HG02970 (cell line): Measurements from ENCODE around the gene DYRK2.
A peak's percentile ranks its signal among the peaks of the same experiment; 100 is the strongest.

Experiments used
- ATAC-seq: cut with Tn5 transposase; IDR thresholded peaks from one replicate; pipeline ENCODE4 v1.9.1; 2021; ENCODE audit warnings: mild to moderate bottlenecking, moderate library complexity, moderate number of reproducible peaks; ENCODE audit not compliant: unreplicated experiment, low FRiP score

DYRK2 gene

DNA sequence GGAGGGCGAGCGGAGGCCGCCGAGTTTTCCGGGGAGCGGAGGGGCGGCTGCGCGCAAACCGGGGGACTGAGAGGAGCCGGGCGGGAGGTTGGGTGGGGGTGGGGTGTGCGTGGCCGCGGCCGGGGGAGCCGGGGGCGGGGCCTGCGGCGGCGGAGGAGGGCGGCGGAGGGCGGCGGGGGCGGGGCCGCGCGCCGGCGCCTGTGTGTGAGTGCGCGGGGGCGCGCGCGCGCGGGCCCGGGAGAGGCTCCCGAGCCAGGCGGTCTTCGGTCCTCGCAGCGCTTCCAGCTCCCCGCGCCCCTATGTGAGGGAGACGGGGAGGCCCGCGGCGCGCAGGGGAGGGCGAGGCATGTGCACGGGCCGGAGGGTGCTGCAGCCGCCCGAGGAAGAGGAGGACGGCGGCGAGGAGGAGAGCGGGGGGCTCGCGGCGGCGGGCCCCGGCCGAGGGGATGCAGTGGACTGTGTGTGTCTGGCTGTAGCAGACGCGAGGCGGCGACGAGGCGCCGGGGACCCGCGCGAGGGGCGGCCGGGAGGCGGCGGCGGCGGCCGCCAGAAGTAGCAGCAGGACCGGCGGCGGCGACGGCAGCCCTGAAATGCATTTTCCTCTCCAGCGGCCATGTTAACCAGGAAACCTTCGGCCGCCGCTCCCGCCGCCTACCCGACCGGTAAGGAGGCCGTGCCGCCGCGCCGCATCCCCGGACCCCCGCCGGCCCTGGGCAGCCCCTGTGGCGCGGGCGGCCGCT, at the start of gene DYRK2:
TSS of gene DYRK2 (plus strand) at position 225 of the 740 bp plus-strand sequence. CDS start at position 614, 389 bp downstream.
- ATAC-seq: peak; percentile 66

DNA sequence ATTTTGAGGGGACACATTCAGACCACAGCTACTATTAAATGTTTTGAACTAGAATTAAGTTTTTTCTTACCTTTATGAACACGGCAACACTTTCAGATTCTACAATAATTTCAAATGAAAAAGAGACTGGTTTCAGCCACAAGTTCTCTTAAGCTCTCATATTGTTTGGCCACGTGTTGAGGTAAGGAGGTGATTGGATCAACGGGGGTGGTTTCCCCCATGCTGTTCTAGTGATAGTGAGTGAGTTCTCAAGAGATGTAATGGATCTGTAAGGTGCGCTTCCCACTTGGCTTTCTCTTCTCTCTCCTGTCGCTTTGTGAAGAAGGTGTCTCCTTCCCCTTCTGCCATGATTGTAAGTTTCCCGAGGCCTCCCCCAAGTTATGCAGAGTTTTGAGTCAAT, 48.9 kb upstream of the DYRK2 start:
- ATAC-seq: no peak

DNA sequence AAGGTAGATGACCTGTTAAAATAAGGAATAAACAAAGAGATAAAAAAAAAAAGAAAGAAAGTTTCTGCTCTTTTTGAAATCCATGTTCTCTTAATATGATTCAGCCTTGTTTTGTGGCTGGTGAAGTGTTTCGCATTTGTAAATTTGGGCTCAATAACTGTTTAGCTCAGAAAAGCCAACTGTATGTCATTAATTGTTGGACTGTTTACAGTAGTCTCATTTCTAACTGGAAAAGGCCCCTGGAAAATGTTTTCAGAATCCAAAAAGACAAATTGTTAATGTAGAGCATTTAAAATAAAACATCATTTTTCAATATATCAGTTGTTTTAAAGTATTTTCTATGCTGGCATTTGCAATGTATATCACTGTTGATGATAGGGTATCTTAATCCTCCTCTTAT, 47.4 kb upstream of the DYRK2 start:
- ATAC-seq: no peak

DNA sequence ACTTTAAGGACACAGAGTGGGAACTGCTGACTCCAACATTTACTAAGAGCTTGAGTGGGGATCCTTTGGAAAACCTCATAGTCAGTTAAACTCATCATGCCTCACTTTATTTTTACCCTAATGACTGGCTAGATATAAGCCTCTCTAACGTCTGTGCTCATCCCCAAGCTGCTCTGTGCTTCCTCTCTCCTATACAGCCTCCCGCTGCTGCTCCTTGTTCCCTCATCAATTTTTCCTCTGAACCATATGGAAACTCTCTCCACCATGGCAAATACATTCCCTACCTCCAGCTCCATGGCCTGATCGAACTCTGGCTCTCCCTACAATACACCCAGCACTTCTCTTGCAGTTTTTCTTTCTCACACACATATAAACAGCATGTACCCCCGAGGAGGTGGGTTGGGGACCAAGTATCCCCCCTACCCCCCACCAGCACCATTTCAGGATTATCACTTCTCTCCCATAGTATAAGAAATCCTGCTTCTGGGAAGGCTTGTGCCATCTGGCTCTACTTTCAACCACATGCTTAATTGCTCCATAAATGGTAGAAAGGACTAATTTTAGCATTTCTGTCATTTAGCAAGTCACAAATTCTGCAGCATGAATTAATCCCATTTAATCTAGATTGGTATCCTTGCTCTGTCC, 39.2 kb upstream of the DYRK2 start:
- no peak for ATAC-seq

DNA sequence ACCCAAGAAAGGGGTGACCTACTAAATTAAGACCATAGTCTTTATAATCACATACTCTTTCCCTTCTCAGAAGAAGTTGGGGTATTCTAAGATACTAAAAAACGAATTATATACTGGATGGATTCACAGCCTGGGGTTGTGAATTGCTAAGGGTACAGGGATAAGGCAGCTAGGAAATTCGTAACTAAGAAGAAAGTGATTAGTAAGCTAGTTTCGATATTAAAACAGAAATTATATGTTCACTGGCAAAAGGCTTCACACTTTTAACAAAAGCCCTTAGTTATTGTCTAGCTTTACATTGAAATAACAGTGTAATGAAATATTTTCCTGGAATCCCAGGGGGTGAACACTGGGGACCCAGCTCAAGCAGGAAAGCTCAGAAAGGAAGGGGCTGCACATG, 35.5 kb upstream of the DYRK2 start:
- ATAC-seq: no peak

DNA sequence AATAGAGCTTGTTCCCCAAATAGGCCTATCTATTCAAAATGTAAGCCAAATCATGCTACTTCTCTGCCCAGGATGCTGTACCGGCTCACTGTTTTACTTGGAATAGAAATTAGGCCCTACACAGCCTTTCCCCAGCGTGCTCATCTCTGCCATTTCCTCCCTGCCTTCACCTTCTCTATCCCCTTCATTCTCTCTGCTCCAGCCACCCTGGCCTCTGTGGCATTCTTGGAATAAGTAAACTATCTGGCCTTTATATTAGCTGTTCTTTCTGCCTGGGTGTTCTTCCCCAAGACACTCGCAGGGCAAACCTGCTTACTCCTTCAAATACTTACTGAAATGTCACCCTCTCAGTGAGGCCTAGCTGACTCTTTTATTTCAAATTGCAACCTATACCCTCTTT, 30.9 kb upstream of the DYRK2 start:
- no peak for ATAC-seq

DNA sequence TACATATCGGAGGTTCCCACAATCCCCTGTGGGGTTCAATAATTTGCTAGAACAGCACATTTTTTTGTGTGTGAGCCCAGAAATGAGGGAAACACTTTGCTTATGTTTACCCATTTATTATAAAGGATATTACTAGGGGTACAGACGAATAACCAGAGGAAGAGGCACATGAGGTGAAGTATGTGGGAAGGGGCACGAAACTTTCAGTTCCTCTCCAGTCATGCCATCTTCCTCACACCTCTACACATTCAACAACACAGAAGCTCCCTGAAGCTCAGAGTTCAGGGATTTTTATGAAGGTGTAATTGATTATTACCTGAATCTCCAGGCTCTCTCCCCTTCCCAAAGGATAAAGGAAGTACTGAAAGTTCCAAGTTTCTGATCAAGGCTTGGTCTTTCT, 30.2 kb upstream of the DYRK2 start:
- no peak for ATAC-seq

DNA sequence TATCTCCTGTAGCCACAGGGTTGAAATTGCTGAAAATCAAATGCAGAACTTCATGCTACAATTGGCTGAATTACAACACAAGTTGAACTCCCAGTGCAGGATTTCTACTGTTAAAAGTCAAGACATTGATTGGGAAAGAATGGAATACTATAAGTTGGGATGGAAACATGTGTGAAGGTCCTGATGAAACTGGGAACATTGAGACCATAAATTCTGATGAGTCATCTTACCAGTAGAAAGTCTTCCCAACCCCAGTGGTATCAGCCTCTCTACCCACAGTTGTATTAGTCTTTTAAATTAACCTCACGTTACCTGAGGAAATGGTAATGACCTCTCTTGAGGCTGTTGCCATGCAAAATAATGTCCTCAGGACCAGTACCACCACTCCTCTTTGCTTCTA, 27.4 kb upstream of the DYRK2 start:
- ATAC-seq: no peak

DNA sequence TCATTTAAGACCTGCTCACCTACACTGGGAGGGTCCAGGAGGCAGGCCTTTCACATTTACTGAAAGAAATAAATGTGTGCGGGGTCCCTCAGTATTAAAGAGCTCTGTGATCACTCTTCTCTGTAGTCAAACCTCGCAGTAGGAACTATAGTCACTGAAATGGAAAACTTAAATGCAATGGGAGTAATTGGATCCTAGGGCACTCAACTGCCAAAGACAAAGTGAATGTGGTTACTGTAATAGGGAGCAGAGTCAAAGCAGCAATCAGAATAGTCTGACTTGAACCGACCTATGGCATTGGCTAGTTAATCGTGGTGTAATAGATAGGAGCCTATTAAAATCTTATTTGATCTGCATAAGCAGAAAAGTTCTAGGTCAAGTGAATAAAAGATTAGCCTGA, 26.6 kb upstream of the DYRK2 start:
- no peak for ATAC-seq

DNA sequence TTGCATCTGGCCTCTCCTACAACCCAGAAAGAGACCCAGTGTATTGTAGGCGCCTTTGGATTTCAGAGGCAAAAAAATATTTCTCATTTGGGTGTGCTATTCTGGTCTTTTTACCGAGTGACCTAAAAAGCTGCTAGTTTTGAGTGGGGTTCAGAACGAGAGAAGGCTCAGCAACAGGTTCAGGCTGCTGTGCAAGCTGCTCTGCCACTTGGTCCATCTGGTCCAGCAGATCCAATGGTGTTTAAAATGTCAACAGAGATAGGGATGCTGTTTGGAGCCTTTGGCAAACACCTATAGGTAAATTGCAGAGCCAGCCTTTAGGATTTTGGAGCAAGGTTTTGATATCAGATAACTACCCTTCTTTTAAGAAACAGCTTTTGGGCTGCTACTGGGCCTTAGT, 25.3 kb upstream of the DYRK2 start:
- ATAC-seq: no peak

DNA sequence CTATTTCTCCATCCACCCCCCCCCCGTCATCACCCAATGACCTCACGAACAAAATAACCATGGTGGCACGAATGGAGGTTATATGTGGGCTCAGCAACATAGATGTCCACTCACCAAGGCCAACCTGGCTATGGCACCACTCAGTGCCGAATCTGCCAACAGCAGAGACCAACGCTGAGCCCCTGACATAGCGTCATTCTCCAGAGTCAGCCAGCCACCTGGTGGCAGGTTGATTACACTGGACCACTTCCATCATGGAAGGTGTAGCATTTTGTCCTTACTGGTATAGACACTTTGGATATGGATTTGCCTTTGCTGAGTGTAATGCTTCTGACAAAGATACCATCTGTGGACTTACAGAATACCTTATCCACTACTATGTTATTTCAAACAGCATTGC, 24.2 kb upstream of the DYRK2 start:
- ATAC-seq: no peak

DNA sequence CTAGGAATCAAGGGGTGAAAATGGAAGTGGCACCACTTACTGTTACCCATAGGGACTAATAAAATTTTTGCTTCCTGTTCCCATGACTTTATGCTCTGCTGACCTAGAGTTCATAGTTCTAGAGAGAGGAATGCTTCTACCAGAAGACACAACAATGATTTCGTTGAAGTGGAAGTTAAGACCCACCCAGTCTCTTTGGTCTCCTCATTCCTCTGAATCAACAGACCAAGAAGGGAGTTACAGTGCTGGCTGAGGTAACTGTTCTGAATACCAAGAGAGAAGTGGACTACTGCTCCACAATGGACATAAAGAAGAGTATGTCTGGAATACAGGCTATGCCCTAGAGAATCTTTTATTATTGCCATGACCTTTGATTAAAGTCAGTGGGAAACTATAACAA, 23.5 kb upstream of the DYRK2 start:
- ATAC-seq: no peak

DNA sequence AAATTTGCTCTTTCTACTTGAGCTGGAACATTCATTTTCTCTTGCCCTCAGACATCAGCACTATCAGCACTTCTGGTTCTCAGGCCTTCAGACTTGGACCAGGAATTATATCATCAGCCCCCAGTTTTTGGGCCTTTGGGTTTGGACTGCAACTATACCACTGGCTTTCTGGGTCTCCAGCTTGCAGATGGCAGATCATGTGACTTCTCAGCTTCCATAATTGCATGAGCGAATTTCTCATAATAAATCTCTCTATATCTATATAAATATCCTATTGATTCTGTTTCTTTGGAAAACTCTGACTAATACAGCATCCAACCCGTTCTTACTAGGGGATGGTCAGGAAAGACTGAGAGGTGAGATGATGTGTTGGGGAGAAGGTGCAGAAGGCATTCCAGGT, 22.4 kb upstream of the DYRK2 start:
- no peak for ATAC-seq

DNA sequence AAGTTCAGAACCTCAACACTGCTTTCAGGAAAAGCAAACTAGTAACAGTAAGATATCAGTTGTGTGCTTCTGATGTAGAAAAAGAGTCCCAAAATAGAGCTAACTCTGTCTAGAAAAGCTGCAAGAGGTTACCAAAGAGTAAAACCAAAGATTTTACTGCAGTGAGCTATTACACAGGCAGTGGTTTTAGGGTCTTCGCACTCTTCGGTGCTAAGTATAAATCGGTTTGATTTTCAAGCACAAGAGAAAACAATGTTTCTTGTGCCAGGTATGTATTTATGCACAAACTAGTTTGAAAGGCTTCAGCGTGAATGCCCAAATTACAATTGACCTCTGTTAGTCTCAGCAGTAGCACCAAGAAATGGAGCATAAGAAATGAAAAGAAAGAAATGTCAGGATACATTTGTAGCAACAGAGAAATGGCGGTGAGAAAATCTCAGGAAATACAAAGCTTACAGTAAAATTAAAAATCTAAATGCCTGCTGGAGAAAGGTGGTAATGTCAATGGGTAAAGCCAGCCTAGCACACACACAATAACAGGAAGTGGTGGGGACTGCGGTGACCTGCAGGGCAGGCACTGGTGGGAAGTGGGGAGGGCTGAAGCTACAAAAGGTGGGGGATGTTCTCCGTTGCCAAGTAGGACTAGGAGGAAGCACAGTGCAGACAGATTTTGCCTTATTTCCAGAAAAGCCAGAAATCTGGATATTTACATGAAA, 18.0 kb upstream of the DYRK2 start:
- ATAC-seq: peak; percentile 92

DNA sequence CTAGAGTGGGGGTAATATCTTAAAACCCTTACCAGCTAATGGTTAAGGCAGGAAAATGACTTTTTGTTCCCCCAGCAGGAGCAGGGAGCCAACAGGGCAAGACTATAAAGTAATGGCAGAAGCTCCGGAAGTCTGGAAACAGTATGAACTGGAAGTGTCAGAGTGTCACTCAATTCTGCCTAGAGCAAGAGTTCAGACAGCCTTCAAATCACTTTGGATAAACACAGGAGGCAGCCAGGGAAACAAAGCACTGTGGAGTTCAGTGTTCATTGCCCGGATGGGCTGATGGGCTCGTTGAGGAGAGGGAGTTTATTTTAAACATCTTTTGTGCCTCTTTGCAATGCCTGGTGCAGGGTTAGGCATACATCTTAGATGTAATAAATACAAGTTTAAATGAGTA, 16.5 kb upstream of the DYRK2 start:
- no peak for ATAC-seq

DNA sequence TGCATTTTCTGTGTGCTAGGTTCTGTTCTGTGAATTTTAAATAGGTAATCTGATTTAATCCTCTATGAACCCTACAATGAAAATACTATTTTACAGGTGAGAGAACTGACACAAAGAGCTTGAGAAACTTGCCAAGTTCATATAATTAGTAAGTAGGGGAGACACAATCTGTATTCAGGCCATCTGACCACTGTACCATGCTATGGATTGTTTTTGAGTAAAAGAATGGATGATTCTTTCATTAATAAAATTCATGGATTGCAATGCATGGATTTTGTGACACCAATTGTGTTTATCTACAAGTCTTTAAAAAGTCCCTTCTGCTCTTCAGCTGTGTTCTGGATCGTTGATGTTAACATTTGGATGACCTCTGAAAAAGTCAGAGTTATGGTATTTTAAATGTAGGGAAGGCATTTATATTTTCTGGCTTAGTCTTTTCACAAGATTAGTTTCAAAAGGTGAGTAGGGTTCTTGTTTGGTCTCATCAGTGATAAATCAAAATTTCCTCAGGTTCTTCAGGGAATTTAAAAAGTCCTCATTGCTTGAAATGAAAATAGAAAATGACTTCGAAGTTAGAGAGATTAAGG, 15.4 kb upstream of the DYRK2 start:
- ATAC-seq: no peak

DNA sequence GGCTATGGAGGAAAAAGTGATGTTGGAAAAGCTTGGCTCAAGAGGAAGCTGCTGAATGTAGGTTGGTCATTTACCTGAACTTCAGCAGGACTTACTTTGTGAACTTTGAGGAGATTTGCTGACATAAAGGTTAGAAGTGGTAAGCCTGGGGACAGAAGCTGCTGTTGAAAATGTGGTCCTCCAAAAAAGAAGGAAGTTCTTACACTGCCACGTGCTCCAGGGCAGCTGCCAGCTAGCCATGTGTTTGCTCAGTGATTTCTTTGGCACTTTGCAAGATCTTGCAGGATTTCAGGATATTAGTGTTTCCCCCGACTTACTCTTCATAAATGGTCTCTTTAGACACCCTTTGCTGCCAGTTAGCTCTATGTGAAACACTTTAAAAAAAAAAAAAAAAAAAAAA, 14.8 kb upstream of the DYRK2 start:
- ATAC-seq: no peak

DNA sequence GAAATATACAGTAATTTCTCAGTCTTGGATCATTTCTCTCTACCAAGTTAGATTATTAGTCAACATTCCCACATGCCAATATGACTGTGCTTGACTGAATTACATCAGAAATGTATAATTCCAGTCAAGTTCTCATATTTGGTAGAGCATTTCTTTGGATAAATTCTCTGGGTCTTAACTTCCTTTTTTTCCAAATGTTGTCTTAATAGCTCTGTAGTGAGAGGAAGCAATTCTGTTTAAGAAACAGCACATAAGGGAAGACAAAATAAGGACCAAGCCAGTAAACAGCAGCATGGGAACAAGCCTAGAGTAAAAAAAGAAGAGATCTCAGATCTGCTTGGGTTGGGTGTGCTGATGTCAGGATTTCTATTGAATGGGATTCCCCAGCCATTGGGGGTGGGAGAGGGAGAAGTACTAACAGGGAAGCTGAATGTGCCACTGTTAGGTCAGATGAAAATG, 14.2 kb upstream of the DYRK2 start:
- ATAC-seq: no peak

DNA sequence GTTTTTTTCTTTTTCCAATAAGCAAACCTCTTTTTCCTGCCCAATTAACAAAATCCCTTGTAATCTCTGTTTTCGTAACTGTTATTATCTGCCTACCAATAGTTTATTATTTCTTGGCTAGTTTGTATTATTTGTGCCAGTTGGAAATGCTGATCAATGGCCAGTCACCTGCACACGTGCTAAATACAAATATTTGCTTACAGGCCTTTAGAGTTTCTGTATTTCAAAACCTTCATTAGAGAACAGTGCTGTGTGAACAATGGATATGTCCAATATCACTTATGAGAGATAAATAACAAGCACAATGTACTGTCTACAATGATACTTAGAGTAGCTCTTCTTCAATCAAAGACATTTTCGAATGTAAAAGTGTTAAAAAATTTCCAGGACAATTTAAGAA, 10.8 kb upstream of the DYRK2 start:
- ATAC-seq: no peak

DNA sequence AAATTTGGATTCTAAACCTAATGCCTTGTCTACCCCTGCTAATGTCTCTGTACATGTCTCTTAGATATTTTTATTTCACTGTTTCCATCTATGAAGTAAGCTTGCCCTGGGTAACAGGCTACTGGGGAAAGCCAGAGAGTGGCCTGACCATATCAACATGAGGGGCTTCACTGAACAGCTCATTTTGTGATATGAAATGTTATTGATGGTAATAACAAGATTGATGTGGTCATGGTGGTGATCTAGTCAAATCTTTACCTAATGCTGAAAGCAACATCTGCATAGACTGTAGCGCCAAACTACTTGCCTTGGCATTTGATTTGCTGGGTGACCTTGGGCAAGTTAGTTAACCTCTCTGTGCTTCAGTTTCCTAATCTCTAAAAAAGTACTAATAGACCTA, 9.9 kb upstream of the DYRK2 start:
- ATAC-seq: no peak

DNA sequence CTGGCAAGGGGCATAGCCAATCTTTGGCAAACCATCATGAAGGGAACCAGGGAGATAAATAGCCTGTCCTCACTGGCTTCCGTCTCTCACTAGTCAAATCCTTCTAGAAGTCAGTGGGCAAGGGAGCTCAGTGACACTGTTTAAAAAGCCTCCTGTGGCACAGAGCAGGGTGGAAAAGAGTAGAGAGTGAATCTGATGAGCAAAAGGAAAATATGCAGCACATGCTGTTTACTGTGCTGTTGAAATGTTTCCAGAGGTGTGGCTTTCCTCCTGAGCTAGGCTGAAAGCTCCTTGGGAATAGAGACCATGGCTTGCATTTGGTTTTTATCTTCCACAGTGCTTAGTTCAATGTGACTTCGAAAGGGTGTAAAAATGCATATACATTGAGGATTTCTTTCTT, 7.7 kb upstream of the DYRK2 start:
- ATAC-seq: no peak
